Cardiac muscle cell (in vitro differentiated cells and primary cell): ENCODE data around the gene MTMR12. TPM values are rescaled to one million over a fixed set of nuclear protein-coding genes. Genes with fewer than 3 reads are reported as not detected.
A peak's percentile ranks its signal among the peaks of the same experiment; 100 is the strongest.

Experiments
- DNase-seq, 2 donors: peaks; one replicate each; pipeline versions ENCODE4 v3.0.0 to v3.0.0-alpha.2; 2010 to 2017; ENCODE audit warnings: low read depth in 1 of 2, low spot score in 1 of 2
- H3K27ac ChIP-seq: fragments of 200-600 bp; sonication (generic); 2 replicates; pipeline ENCODE4 v1.5.1; 2016
- H3K27me3 ChIP-seq: fragments of 200-600 bp; sonication (generic); 2 replicates; pipeline ENCODE4 v1.6.0; 2016; ENCODE audit warnings: control low read depth
- H3K36me3 ChIP-seq: fragments of 200-600 bp; sonication (generic); 2 replicates; pipeline ENCODE4 v1.5.1; 2016; ENCODE audit warnings: control low read depth
- H3K4me1 ChIP-seq: fragments of 200-600 bp; sonication (generic); 2 replicates; pipeline ENCODE4 v1.8.1; 2017; ENCODE audit warnings: low read depth, mild to moderate bottlenecking, mixed run types
- H3K4me3 ChIP-seq: fragments of 200-600 bp; sonication (generic); 2 replicates; pipeline ENCODE4 v1.5.1; 2016; ENCODE audit warnings: mild to moderate bottlenecking
- H3K9me3 ChIP-seq: fragments of 200-600 bp; sonication (generic); 2 replicates; pipeline ENCODE4 v1.5.1; 2017; ENCODE audit warnings: low read depth, mild to moderate bottlenecking, control low read depth
- CTCF ChIP-seq: IDR thresholded peaks from 2 replicates; pipeline ENCODE4 v1.5.1; 2012; ENCODE audit warnings: low read depth, mild to moderate bottlenecking, low read length
- polyA plus RNA-seq: library from polyadenylated mRNA; unstranded; fragments of >200 nt; fragmentation: Nextera tagmentation; extraction: Ambion mirVana; gene quantifications from 2 replicates; pipeline ENCODE4 v1.2.1, GENCODE V29; 2016
- total RNA-seq: library from RNA; depleted of rRNA; stranded (reverse); fragments of >200 nt; gene quantifications from 2 replicates; pipeline ENCODE4 v1.2.3, GENCODE V29; 2016

MTMR12 gene
- total and polyA plus RNA-seq, 2 experiments from 2014 or later = 11.3 to 11.6 TPM

- Histone ChIP-seq H3K27ac (no peak overlapping the region), H3K36me3 (peaks cover 8% of the 10 kb centered on the region), H3K4me1 (no peaks in the 10 kb centered on the region)
These were observed 82.2 kb downstream of the MTMR12 start for GRCh38 chr5:32230356-32231099.

GRCh38 chr5:32229586-32229985, 83.2 kb downstream of the MTMR12 start:
- no peak for TF ChIP-seq CTCF
- Histone ChIP-seq H3K27ac (no peak overlapping the region), H3K36me3 (peaks cover 6% of the 10 kb centered on the region), H3K9me3 (no peaks in the 10 kb centered on the region), H3K4me1 (no peaks in the 10 kb centered on the region), H3K27me3 (no peaks in the 10 kb centered on the region), H3K4me3 (no peak overlapping the region)
- DNase-seq = no peak

More at GRCh38 chr5:32230356-32231099, 82.2 kb downstream of the MTMR12 start:
- TF ChIP-seq CTCF = no peak
- Histone ChIP-seq H3K27me3 (no peaks in the 10 kb centered on the region), H3K9me3 (no peaks in the 10 kb centered on the region), H3K4me3 (no peak overlapping the region)
- no peak for DNase-seq

- Histone ChIP-seq H3K4me1 (peaks cover 4% of the 10 kb centered on the region), H3K9me3 (no peaks in the 10 kb centered on the region), H3K36me3 (peaks cover 3% of the 10 kb centered on the region), H3K4me3 (no peak overlapping the region), H3K27me3 (no peaks in the 10 kb centered on the region), H3K27ac (no peak overlapping the region)
- TF ChIP-seq CTCF = no peak
- no peak for DNase-seq
These were observed 83.9 kb downstream of the MTMR12 start for GRCh38 chr5:32228816-32229215.

- H3K4me3 ChIP-seq = no peak overlapping the region
- H3K4me1 ChIP-seq = peaks cover 4% of the 10 kb centered on the region
- no peaks in the 10 kb centered on the region for H3K27me3 ChIP-seq
- H3K27ac ChIP-seq = peak overlapping the region; percentile 87
- no peak for TF ChIP-seq CTCF
- H3K36me3 ChIP-seq = peaks cover 3% of the 10 kb centered on the region
- DNase-seq = peak in 1 of 2 donors; percentile 44
- no peaks in the 10 kb centered on the region for H3K9me3 ChIP-seq
These were observed 87.3 kb downstream of the MTMR12 start for GRCh38 chr5:32225445-32225844.

GRCh38 chr5:32223972-32224609, 88.6 kb downstream of the MTMR12 start:
- DNase-seq = peak; percentile 48 to 78
- Histone ChIP-seq H3K27ac (peak overlapping the region; percentile 87), H3K36me3 (no peaks in the 10 kb centered on the region), H3K27me3 (no peaks in the 10 kb centered on the region), H3K9me3 (no peaks in the 10 kb centered on the region), H3K4me1 (peaks cover 4% of the 10 kb centered on the region), H3K4me3 (no peak overlapping the region)
- no peak for TF ChIP-seq CTCF
